Measurements from ENCODE around the gene B9D1. TPM values are rescaled to one million over a fixed set of nuclear protein-coding genes. Genes with fewer than 3 reads are reported as not detected.

The B9D1 gene
- total and polyA plus RNA-seq, 2 experiments from 2014 or later, result 35.2 to 63.5 TPM

DNA sequence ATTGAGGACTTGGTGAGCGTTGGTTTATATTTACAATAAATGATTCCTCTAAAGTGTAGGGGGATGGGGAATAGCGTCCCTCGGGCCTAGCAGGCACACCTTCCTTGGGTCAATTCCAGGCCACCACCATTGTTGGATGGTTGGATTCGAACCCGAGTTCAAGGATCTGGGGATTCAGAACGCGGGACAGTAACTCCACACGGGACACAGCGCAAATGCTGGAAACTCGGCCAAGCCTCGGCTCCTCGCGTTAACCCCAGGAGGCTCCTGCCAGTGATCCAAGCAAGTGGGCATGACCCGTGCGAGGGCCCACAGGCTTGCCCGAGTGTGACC lies 613 bp downstream of the B9D1 start:
- no peaks in the 10 kb centered on the region for H3K9me2 ChIP-seq (ENCODE audit: insufficient read depth)
- H3F3A ChIP-seq (replicated peaks; ENCODE audit: low read depth), result no peaks in the 10 kb centered on the region
- Mint-ChIP-seq H3K4me1 (peaks cover 14% of the 10 kb centered on the region), H3K4me3 (peak overlapping the region; percentile 89), H3K27me3 (ENCODE audit: insufficient read depth, low read depth, poor library complexity) (peaks cover 6% of the 10 kb centered on the region), H3K9me3 (no peaks in the 10 kb centered on the region), H3K36me3 (ENCODE audit: low read depth) (peaks cover 4% of the 10 kb centered on the region; the same call in 2 of the 3 replicates), H3K27ac (no peak overlapping the region; the same call in 1 of the 2 replicates)
- no peaks in the 10 kb centered on the region for H3K27me3 ChIP-seq (ENCODE audit: insufficient read depth)
- no peak for TF ChIP-seq REST (IDR thresholded peaks at IDR 0.05; ENCODE audit: unreplicated experiment)
- no peak for TF ChIP-seq STAT1 (IDR thresholded peaks at IDR 0.05; ENCODE audit: unreplicated experiment)
- no peak for TF ChIP-seq NANOG (IDR thresholded peaks at IDR 0.05; ENCODE audit: borderline replicate concordance)
- TF ChIP-seq, protein P1, sequence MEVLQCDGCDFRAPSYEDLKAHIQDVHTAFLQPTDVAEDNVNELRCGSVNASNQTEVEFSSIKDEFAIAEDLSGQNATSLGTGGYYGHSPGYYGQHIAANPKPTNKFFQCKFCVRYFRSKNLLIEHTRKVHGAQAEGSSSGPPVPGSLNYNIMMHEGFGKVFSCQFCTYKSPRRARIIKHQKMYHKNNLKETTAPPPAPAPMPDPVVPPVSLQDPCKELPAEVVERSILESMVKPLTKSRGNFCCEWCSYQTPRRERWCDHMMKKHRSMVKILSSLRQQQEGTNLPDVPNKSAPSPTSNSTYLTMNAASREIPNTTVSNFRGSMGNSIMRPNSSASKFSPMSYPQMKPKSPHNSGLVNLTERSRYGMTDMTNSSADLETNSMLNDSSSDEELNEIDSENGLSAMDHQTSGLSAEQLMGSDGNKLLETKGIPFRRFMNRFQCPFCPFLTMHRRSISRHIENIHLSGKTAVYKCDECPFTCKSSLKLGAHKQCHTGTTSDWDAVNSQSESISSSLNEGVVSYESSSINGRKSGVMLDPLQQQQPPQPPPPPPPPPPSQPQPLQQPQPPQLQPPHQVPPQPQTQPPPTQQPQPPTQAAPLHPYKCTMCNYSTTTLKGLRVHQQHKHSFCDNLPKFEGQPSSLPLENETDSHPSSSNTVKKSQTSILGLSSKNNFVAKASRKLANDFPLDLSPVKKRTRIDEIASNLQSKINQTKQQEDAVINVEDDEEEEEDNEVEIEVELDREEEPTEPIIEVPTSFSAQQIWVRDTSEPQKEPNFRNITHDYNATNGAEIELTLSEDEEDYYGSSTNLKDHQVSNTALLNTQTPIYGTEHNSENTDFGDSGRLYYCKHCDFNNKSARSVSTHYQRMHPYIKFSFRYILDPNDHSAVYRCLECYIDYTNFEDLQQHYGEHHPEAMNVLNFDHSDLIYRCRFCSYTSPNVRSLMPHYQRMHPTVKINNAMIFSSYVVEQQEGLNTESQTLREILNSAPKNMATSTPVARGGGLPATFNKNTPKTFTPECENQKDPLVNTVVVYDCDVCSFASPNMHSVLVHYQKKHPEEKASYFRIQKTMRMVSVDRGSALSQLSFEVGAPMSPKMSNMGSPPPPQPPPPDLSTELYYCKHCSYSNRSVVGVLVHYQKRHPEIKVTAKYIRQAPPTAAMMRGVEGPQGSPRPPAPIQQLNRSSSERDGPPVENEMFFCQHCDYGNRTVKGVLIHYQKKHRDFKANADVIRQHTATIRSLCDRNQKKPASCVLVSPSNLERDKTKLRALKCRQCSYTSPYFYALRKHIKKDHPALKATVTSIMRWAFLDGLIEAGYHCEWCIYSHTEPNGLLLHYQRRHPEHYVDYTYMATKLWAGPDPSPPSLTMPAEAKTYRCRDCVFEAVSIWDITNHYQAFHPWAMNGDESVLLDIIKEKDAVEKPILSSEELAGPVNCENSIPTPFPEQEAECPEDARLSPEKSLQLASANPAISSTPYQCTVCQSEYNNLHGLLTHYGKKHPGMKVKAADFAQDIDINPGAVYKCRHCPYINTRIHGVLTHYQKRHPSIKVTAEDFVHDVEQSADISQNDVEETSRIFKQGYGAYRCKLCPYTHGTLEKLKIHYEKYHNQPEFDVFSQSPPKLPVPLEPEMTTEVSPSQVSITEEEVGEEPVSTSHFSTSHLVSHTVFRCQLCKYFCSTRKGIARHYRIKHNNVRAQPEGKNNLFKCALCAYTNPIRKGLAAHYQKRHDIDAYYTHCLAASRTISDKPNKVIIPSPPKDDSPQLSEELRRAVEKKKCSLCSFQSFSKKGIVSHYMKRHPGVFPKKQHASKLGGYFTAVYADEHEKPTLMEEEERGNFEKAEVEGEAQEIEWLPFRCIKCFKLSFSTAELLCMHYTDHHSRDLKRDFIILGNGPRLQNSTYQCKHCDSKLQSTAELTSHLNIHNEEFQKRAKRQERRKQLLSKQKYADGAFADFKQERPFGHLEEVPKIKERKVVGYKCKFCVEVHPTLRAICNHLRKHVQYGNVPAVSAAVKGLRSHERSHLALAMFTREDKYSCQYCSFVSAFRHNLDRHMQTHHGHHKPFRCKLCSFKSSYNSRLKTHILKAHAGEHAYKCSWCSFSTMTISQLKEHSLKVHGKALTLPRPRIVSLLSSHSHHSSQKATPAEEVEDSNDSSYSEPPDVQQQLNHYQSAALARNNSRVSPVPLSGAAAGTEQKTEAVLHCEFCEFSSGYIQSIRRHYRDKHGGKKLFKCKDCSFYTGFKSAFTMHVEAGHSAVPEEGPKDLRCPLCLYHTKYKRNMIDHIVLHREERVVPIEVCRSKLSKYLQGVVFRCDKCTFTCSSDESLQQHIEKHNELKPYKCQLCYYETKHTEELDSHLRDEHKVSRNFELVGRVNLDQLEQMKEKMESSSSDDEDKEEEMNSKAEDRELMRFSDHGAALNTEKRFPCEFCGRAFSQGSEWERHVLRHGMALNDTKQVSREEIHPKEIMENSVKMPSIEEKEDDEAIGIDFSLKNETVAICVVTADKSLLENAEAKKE (CRISPR knock-in tag; IDR thresholded peaks at IDR 0.05), result no peak
- TF ChIP-seq ETS1 (IDR thresholded peaks at IDR 0.05), result no peak
- TF ChIP-seq EZH2phosphoT487 (IDR thresholded peaks at IDR 0.05; ENCODE audit: unreplicated experiment), result no peak
- TF ChIP-seq CREB1 (CRISPR knock-in tag; IDR thresholded peaks at IDR 0.05; ENCODE audit: low read depth), result no peak
- H3K36me3 ChIP-seq (ENCODE audit: insufficient read depth), result no peaks in the 10 kb centered on the region
- H3K27ac ChIP-seq (ENCODE audit: low read depth), result no peak overlapping the region
- peak overlapping the region; percentile 97 for H3K4me2 ChIP-seq
- no peaks in the 10 kb centered on the region for H4K20me1 ChIP-seq (replicated peaks; ENCODE audit: insufficient read depth)
- DNase-seq (ENCODE audit: low spot score) (no peak), ATAC-seq (no peak)
- H3K4me1 ChIP-seq (ENCODE audit: insufficient read depth), result peaks cover 11% of the 10 kb centered on the region
- H3K4me3 ChIP-seq, result peak overlapping the region; percentile 91
- H2AFZ ChIP-seq, result peak overlapping the region; percentile 95
- H3K79me2 ChIP-seq (replicated peaks; ENCODE audit: insufficient read depth), result no peaks in the 10 kb centered on the region
